DND-41 (cell line): ENCODE measurements around the gene LAMC3.

Source experiments
- CTCF ChIP-seq: IDR thresholded peaks from 2 replicates; pipeline ENCODE4 v1.5.1; 2012; ENCODE audit warnings: borderline replicate concordance, low read length, moderate library complexity, mild to moderate bottlenecking; ENCODE audit not compliant: poor library complexity, severe bottlenecking; ENCODE audit errors: extremely low read depth
- EZH2 ChIP-seq: IDR thresholded peaks from 3 replicates; pipeline ENCODE4 v1.6.1; 2012; ENCODE audit warnings: borderline replicate concordance, low read depth, mild to moderate bottlenecking, moderate library complexity, low read length, inconsistent platforms; ENCODE audit not compliant: severe bottlenecking

GRCh38 chr9:131090025-131090787, 81.2 kb downstream of the LAMC3 start:
- TF ChIP-seq CTCF (no peak), EZH2 (no peak)
